ENCODE measurements around the gene ABHD12.
A peak's percentile ranks its signal among the peaks of the same experiment; 100 is the strongest.
"Not testable (repeated sequence)": the region's sequence is repeated elsewhere in the genome, so short reads cannot be mapped to it uniquely, and the experiment has no call there.

ABHD12 gene

GRCh38 chr20:25418776-25419175, 28.1 kb upstream of the ABHD12 start:
- DNase-seq (ENCODE audit: low read depth), result no peak
- H3K4me3 ChIP-seq (ENCODE audit: low read depth, low read length), result no peak overlapping the region
- no peak for TF ChIP-seq CTCF (IDR thresholded peaks at IDR 0.05; ENCODE audit: control insufficient read depth, extremely low read depth, insufficient read depth)

DNA sequence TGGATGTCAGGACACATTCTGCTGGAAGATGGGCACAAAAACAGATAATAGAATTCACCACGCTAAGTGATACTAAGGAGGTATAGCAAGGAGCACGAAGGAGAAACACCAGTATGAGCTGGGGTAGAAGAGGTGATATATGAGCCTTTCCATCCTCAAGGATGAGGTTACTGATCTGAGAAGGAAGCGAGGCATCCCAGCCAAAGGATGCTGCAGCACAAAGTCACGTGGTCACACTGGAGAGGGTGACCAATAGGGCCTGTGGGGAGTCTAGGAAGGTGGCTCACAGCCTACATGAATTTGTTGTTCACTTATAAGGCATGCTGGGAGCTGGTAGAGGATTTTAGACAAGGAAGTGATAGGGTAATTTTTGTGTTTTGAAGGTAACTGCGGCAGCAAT, 18.3 kb upstream of the ABHD12 start:
- peak overlapping the region; percentile 64 for H3K4me3 ChIP-seq (ENCODE audit: low read depth, low read length)
- no peak for DNase-seq (ENCODE audit: low read depth)

GRCh38 chr20:25408170-25408547, 17.5 kb upstream of the ABHD12 start:
- DNase-seq (ENCODE audit: low read depth), result no peak
- H3K4me3 ChIP-seq (ENCODE audit: low read depth, low read length), result peak overlapping the region; percentile 64

More for the DNA sequence above, 18.3 kb upstream of the ABHD12 start:
- TF ChIP-seq CTCF (IDR thresholded peaks at IDR 0.05; ENCODE audit: control insufficient read depth, extremely low read depth, insufficient read depth), result no peak

GRCh38 chr20:25407311-25408169, 16.9 kb upstream of the ABHD12 start, which contains the start of gene GINS1:
Gene GINS1, plus strand, starts transcription at chr20:25407673. Its CDS starts 148 bp downstream, at chr20:25407821.
- no peak for TF ChIP-seq CTCF (IDR thresholded peaks at IDR 0.05; ENCODE audit: control insufficient read depth, extremely low read depth, insufficient read depth)
- H3K4me3 ChIP-seq (ENCODE audit: low read depth, low read length), result peak within 1 kb of the TSS; percentile 64
- DNase-seq (ENCODE audit: low read depth), result peak; percentile 79

More at GRCh38 chr20:25408170-25408547, 17.5 kb upstream of the ABHD12 start:
- TF ChIP-seq CTCF (IDR thresholded peaks at IDR 0.05; ENCODE audit: control insufficient read depth, extremely low read depth, insufficient read depth), result no peak

DNA sequence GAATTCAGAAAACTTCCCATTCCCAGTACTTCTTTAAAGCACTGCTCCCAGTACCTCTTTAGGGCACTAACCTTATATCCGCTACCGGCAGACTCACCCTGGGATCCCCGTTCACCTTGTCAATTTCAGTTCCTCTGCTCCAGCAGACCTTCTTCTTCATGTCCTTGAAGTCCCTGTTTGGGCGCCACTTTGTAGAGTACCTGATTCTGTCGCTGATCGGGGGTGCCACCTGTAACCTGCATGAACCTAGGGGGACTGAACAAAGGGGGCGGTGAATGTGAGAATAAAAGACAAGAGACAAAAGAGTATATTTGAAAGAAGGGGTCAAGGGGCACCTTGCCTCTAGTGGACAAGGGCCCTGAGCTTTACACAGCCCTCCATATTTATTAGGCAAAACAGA, 11.9 kb upstream of the ABHD12 start:
- H3K4me3 ChIP-seq (ENCODE audit: low read depth, low read length), result no peak overlapping the region
- no peak for TF ChIP-seq CTCF (IDR thresholded peaks at IDR 0.05; ENCODE audit: control insufficient read depth, extremely low read depth, insufficient read depth)
- DNase-seq (ENCODE audit: low read depth), result no peak

DNA sequence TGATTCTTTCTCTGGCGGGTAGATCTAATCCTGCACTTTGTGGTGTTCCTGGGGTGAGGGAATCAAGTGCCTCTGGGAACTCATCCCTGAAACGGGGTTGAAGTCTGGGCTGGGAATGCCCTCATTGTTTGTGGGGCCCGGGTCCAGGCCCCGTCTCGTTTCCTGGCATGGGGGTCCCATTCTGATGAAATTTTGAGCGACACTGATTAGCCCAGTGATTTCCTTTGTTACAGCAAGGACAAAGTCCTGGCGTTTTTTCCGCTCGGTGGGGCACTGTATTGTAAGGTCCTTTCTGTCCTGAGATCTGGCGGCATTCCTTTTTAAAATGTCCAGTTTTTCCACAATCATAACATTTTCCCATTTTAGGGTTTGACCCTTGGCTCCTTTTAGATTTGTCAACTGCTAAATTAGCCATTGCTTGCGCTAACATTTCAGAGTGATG, 9.7 kb upstream of the ABHD12 start:
- not testable (repeated sequence) for DNase-seq (ENCODE audit: low read depth); H3K4me3 ChIP-seq (ENCODE audit: low read depth, low read length)

DNA sequence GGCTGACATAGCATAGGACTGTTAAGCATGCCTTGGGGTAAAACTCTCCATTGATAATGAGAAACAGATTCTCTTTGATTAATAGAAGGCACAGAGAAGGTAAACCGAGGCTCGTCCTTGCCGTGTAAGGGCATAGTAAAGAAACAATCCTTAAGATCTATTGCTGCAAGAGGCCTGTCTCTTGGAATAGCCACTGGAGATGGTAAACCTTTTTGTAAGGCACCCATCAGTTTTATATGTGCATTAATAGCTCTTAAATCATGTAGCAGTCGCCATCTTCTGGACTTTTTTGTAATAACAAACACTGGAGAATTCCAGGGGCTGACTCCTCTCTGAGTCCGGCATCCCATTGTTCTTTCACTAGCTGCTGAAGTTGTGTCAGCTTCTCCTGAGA, 8.4 kb upstream of the ABHD12 start:
- H3K4me3 ChIP-seq (ENCODE audit: low read depth, low read length), result no peak overlapping the region
- DNase-seq (ENCODE audit: low read depth), result no peak

More for the DNA sequence above, 8.4 kb upstream of the ABHD12 start:
- TF ChIP-seq CTCF (IDR thresholded peaks at IDR 0.05; ENCODE audit: control insufficient read depth, extremely low read depth, insufficient read depth), result peak; percentile 58

Measured in LNCaP clone FGC (cell line).